ENCODE data around the gene ITSN1. TPM values are rescaled to one million over a fixed set of nuclear protein-coding genes. Genes with fewer than 3 reads are reported as not detected.

Gene ITSN1
- total and polyA plus RNA-seq, 2 experiments from 2014 or later, result 35.5 to 57.1 TPM

GRCh38 chr21:33884376-33885171 is 242.3 kb downstream of the ITSN1 start:
- in situ Hi-C loops (cut with MboI), result loop anchor here (10.0 kb wide), 1 partner anchor 240 kb away; the partner anchor contains the start of genes CRYZL1 and ITSN1
- no peak overlapping the region for H3K9ac ChIP-seq
- no peaks in the 10 kb centered on the region for H3K79me2 ChIP-seq (ENCODE audit: insufficient read depth)
- H3K36me3 ChIP-seq (ENCODE audit: low read depth), result no peaks in the 10 kb centered on the region
- H3K9me2 ChIP-seq (ENCODE audit: insufficient read depth), result no peaks in the 10 kb centered on the region
- no peaks in the 10 kb centered on the region for H3K9me3 ChIP-seq (ENCODE audit: low read depth)
- no peaks in the 10 kb centered on the region for H4K20me1 ChIP-seq (ENCODE audit: insufficient read depth)
- no peak overlapping the region for H3K27ac ChIP-seq
- TF ChIP-seq EZH2phosphoT487 (IDR thresholded peaks at IDR 0.05; ENCODE audit: insufficient read depth, low read depth), result no peak
- TF ChIP-seq EZH2 (IDR thresholded peaks at IDR 0.05; ENCODE audit: insufficient read depth, poor library complexity, severe bottlenecking), result no peak
- H3K4me2 ChIP-seq (ENCODE audit: unreplicated experiment), result peak overlapping the region; percentile 32
- peak; percentile 56 for DNase-seq
- H3F3A ChIP-seq (ENCODE audit: insufficient read depth), result no peaks in the 10 kb centered on the region
- H3K27me3 ChIP-seq (replicated peaks; ENCODE audit: insufficient read depth), result peaks cover 3% of the 10 kb centered on the region; the same call in 1 of the 2 replicates
- 23 to 26% methylated on average over 20 of the region's 20 CpGs for WGBS, 2 experiments (ENCODE audit: low coverage in 1 of 2, low lambda C conversion rate in 2 of 2, missing lambda C conversion rate in 2 of 2)
- peak overlapping the region; percentile 43 for H3K4me3 ChIP-seq
- no peaks in the 10 kb centered on the region for H3K4me1 ChIP-seq (ENCODE audit: insufficient read depth)
- peak overlapping the region; percentile 20; the same call in 1 of the 2 replicates for H2AFZ ChIP-seq

GRCh38 chr21:33885172-33885514 is 242.8 kb downstream of the ITSN1 start:
- no peaks in the 10 kb centered on the region for H3K79me2 ChIP-seq (ENCODE audit: insufficient read depth)
- H3K4me3 ChIP-seq, result no peak overlapping the region
- 76 to 80% methylated on average over 7 of the region's 7 CpGs for WGBS, 2 experiments (ENCODE audit: low coverage in 1 of 2, low lambda C conversion rate in 2 of 2, missing lambda C conversion rate in 2 of 2)
- TF ChIP-seq EZH2phosphoT487 (IDR thresholded peaks at IDR 0.05; ENCODE audit: insufficient read depth, low read depth), result no peak
- no peaks in the 10 kb centered on the region for H3F3A ChIP-seq (ENCODE audit: insufficient read depth)
- H3K4me1 ChIP-seq (ENCODE audit: insufficient read depth), result no peaks in the 10 kb centered on the region
- no peak overlapping the region for H3K9ac ChIP-seq
- no peak overlapping the region for H3K27ac ChIP-seq
- peaks cover 3% of the 10 kb centered on the region; the same call in 1 of the 2 replicates for H3K27me3 ChIP-seq (replicated peaks; ENCODE audit: insufficient read depth)
- no peaks in the 10 kb centered on the region for H4K20me1 ChIP-seq (ENCODE audit: insufficient read depth)
- H3K36me3 ChIP-seq (ENCODE audit: low read depth), result no peaks in the 10 kb centered on the region
- no peaks in the 10 kb centered on the region for H3K9me3 ChIP-seq (ENCODE audit: low read depth)
- H3K4me2 ChIP-seq (ENCODE audit: unreplicated experiment), result peak overlapping the region; percentile 32
- H2AFZ ChIP-seq, result no peak overlapping the region
- in situ Hi-C loops (cut with MboI), result loop anchor here (10.0 kb wide), 1 partner anchor 240 kb away; the partner anchor contains the start of genes CRYZL1 and ITSN1
- H3K9me2 ChIP-seq (ENCODE audit: insufficient read depth), result no peaks in the 10 kb centered on the region
- no peak for DNase-seq

GRCh38 chr21:33886321-33886720 is 244.0 kb downstream of the ITSN1 start:
- H3K36me3 ChIP-seq (ENCODE audit: low read depth), result no peaks in the 10 kb centered on the region
- TF ChIP-seq EZH2 (IDR thresholded peaks at IDR 0.05; ENCODE audit: insufficient read depth, poor library complexity, severe bottlenecking) (no peak), EZH2phosphoT487 (IDR thresholded peaks at IDR 0.05; ENCODE audit: insufficient read depth, low read depth) (no peak)
- H3K4me2 ChIP-seq (ENCODE audit: unreplicated experiment), result no peak overlapping the region
- H3K9me3 ChIP-seq (ENCODE audit: low read depth), result no peaks in the 10 kb centered on the region
- no peak overlapping the region for H2AFZ ChIP-seq
- H3K4me1 ChIP-seq (ENCODE audit: insufficient read depth), result no peaks in the 10 kb centered on the region
- H3F3A ChIP-seq (ENCODE audit: insufficient read depth), result no peaks in the 10 kb centered on the region
- in situ Hi-C loops (cut with MboI), result loop anchor here (10.0 kb wide), 1 partner anchor 242 kb away; the partner anchor contains the start of genes CRYZL1 and ITSN1
- H3K9me2 ChIP-seq (ENCODE audit: insufficient read depth), result no peaks in the 10 kb centered on the region
- 78 to 84% methylated on average over 11 of the region's 11 CpGs for WGBS, 2 experiments (ENCODE audit: low coverage in 1 of 2, low lambda C conversion rate in 2 of 2, missing lambda C conversion rate in 2 of 2)
- DNase-seq, result no peak
- H3K79me2 ChIP-seq (ENCODE audit: insufficient read depth), result no peaks in the 10 kb centered on the region
- no peak overlapping the region for H3K9ac ChIP-seq
- H3K4me3 ChIP-seq, result no peak overlapping the region
- no peaks in the 10 kb centered on the region for H4K20me1 ChIP-seq (ENCODE audit: insufficient read depth)
- H3K27ac ChIP-seq, result no peak overlapping the region
- H3K27me3 ChIP-seq (replicated peaks; ENCODE audit: insufficient read depth), result peaks cover 3% of the 10 kb centered on the region; the same call in 1 of the 2 replicates

GRCh38 chr21:33890187-33890586 is 247.9 kb downstream of the ITSN1 start:
- Histone ChIP-seq H3K9me2 (ENCODE audit: insufficient read depth) (no peaks in the 10 kb centered on the region), H3K36me3 (ENCODE audit: low read depth) (no peaks in the 10 kb centered on the region), H3K27ac (no peak overlapping the region), H3K4me2 (ENCODE audit: unreplicated experiment) (no peak overlapping the region), H3K4me1 (ENCODE audit: insufficient read depth) (peaks cover 4% of the 10 kb centered on the region; the same call in 1 of the 2 replicates), H3K4me3 (no peak overlapping the region), H2AFZ (no peak overlapping the region), H3K27me3 (replicated peaks; ENCODE audit: insufficient read depth) (no peaks in the 10 kb centered on the region), H3K79me2 (ENCODE audit: insufficient read depth) (no peaks in the 10 kb centered on the region), H3F3A (ENCODE audit: insufficient read depth) (no peaks in the 10 kb centered on the region), H4K20me1 (ENCODE audit: insufficient read depth) (no peaks in the 10 kb centered on the region), H3K9ac (no peak overlapping the region), H3K9me3 (ENCODE audit: low read depth) (no peaks in the 10 kb centered on the region)
- no peak for TF ChIP-seq EZH2 (IDR thresholded peaks at IDR 0.05; ENCODE audit: insufficient read depth, poor library complexity, severe bottlenecking)
- WGBS, 2 experiments (ENCODE audit: low coverage in 1 of 2, low lambda C conversion rate in 2 of 2, missing lambda C conversion rate in 2 of 2), result 91 to 95% methylated on average over 5 of the region's 5 CpGs
- in situ Hi-C loops (cut with MboI), result no loop called here
- no peak for DNase-seq
